ENCODE results near the gene HCFC2.
"Not testable (repeated sequence)": the region's sequence is repeated elsewhere in the genome, so short reads cannot be mapped to it uniquely, and the experiment has no call there.

HCFC2 gene

GRCh38 chr12:104058802-104059201 is 5.5 kb upstream of the HCFC2 start:
- FAIRE-seq, result no peak

GRCh38 chr12:104059963-104060362 is 4.4 kb upstream of the HCFC2 start:
- no peak for FAIRE-seq

GRCh38 chr12:104060791-104061190 is 3.5 kb upstream of the HCFC2 start:
- FAIRE-seq, result no peak

GRCh38 chr12:104063712-104064030 is 660 bp upstream of the HCFC2 start:
- FAIRE-seq, result no peak

- no peak for FAIRE-seq
Observed at GRCh38 chr12:104064842-104065427, 604 bp downstream of the HCFC2 start.

- FAIRE-seq, result no peak
Observed at GRCh38 chr12:104072099-104072498, 7.8 kb downstream of the HCFC2 start.

- FAIRE-seq, result no peak
Observed at GRCh38 chr12:104073699-104074098, 9.4 kb downstream of the HCFC2 start.

GRCh38 chr12:104079024-104079423 is 14.7 kb downstream of the HCFC2 start:
- no peak for FAIRE-seq

GRCh38 chr12:104080764-104081163 is 16.4 kb downstream of the HCFC2 start:
- FAIRE-seq, result no peak

- no peak for FAIRE-seq
Observed at GRCh38 chr12:104083769-104084475, 19.6 kb downstream of the HCFC2 start.

- no peak for FAIRE-seq
Observed at GRCh38 chr12:104090685-104091084, 26.4 kb downstream of the HCFC2 start.

- FAIRE-seq, result no peak
Observed at GRCh38 chr12:104091136-104091535, 26.8 kb downstream of the HCFC2 start.

- no peak for FAIRE-seq
Observed at GRCh38 chr12:104094284-104094683, 30.0 kb downstream of the HCFC2 start.

- FAIRE-seq, result no peak
Observed at GRCh38 chr12:104095289-104095688, 31.0 kb downstream of the HCFC2 start.

- no peak for FAIRE-seq
Observed at GRCh38 chr12:104097954-104098353, 33.6 kb downstream of the HCFC2 start.

GRCh38 chr12:104105461-104105860 is 41.1 kb downstream of the HCFC2 start:
- no peak for FAIRE-seq

- no peak for FAIRE-seq
Observed at GRCh38 chr12:104106965-104107364, 42.6 kb downstream of the HCFC2 start.

- peak; percentile 92 for FAIRE-seq
Observed at GRCh38 chr12:104108755-104109445, 44.6 kb downstream of the HCFC2 start.

GRCh38 chr12:104109446-104110271 is 45.3 kb downstream of the HCFC2 start:
- FAIRE-seq, result no peak

GRCh38 chr12:104114834-104115586 is 50.7 kb downstream of the HCFC2 start:
- not testable (repeated sequence) for FAIRE-seq

- no peak for FAIRE-seq
Observed at GRCh38 chr12:104115587-104115975, 51.2 kb downstream of the HCFC2 start.

GRCh38 chr12:104121001-104121400 is 56.7 kb downstream of the HCFC2 start:
- FAIRE-seq, result peak; percentile 80

GRCh38 chr12:104122298-104122697 is 58.0 kb downstream of the HCFC2 start:
- no peak for FAIRE-seq
